HepG2 (cell line): ENCODE data around the gene NOS2. TPM values are rescaled to one million over a fixed set of nuclear protein-coding genes. Genes with fewer than 3 reads are reported as not detected.

Source experiments
- ATAC-seq: fragments of 200-7000 bp; cut with Tn5 transposase; 3 replicates; pipeline ENCODE4 v1.9.1; 2020; ENCODE audit warnings: mild to moderate bottlenecking, moderate library complexity
- BruUV-seq: library from RNA; stranded (reverse); fragments of 400-500 nt; replicated peaks from 2 replicates; lab custom pipeline; 2021; lab: Mats Ljungman, UMichigan
- CTCF ChIA-PET: fragments of 300-600 bp; formaldehyde crosslinking; extraction: SDS; loops from one replicate; lab custom pipeline; 2021; ENCODE audit warnings: low total read pairs, inconsistent platforms, low intra/inter-chr PET ratio; lab: Yijun Ruan, JAX
- POLR2A ChIA-PET: fragments of 350-600 bp; sonication (Branson Sonifier 250); formaldehyde crosslinking; loops from one replicate; lab custom pipeline; 2020; ENCODE audit warnings: antibody characterized with exemption, inconsistent platforms; lab: Yijun Ruan, JAX
- DNase-seq: peaks from one replicate; pipeline ENCODE4 v3.0.0-alpha.2; 2015; ENCODE audit warnings: low spot score
- FAIRE-seq: peaks from 3 replicates; lab custom pipeline; 2011; peaks lifted over from hg19 to GRCh38; lab: Jason Lieb, UNC
- H2AFZ ChIP-seq: one replicate; pipeline ENCODE4 v1.6.1; 2011; ENCODE audit warnings: low read length, inconsistent platforms
- H3K27ac ChIP-seq: fragments of 300-600 bp; 3 replicates; pipeline ENCODE4 v1.8.0; 2011; ENCODE audit warnings: mixed run types, mild to moderate bottlenecking, mixed read lengths, low read length, inconsistent platforms; ENCODE audit not compliant: insufficient read depth; ENCODE audit errors: extremely low read length
- H3K27me3 ChIP-seq, 2 experiments: fragments of 200-600 bp in 1 of 2; 2 replicates in 1 of 2; 3 replicates in 1 of 2; pipeline versions ENCODE4 v1.6.0 to v1.8.0; 2011; ENCODE audit warnings: low read length in 2 of 2, mild to moderate bottlenecking in 2 of 2, moderate library complexity in 2 of 2, inconsistent platforms in 1 of 2; ENCODE audit not compliant: insufficient read depth in 2 of 2, control insufficient read depth in 1 of 2
- H3K36me3 ChIP-seq, 2 experiments: fragments of 200-600 bp in 1 of 2; replicated peaks in 1 of 2; 2 replicates in 1 of 2; 3 replicates in 1 of 2; pipeline versions ENCODE4 v1.5.1 to v1.8.0; 2011; ENCODE audit warnings: low read length in 2 of 2, inconsistent platforms in 1 of 2; ENCODE audit not compliant: insufficient read depth in 2 of 2, control insufficient read depth in 1 of 2
- H3K4me1 ChIP-seq: 2 replicates; pipeline ENCODE4 v1.5.1; 2012; ENCODE audit warnings: low read length, inconsistent platforms; ENCODE audit not compliant: insufficient read depth
- H3K4me2 ChIP-seq: 2 replicates; pipeline ENCODE4 v1.6.0; 2011; ENCODE audit warnings: low read depth, low read length, inconsistent platforms
- H3K4me3 ChIP-seq, 3 experiments: fragments of 200-600 bp in 1 of 3; sonication (generic), shearing (Covaris generic) in 1 of 3; replicated peaks in 1 of 3; 2 replicates each; pipeline ENCODE4 v1.5.1; 2011 to 2016; ENCODE audit warnings: low read length in 3 of 3, inconsistent platforms in 2 of 3, low read depth in 2 of 3, mild to moderate bottlenecking in 2 of 3, control low read depth in 1 of 3, mixed read lengths in 1 of 3; ENCODE audit not compliant: insufficient read depth in 1 of 3
- H3K79me2 ChIP-seq: one replicate; pipeline ENCODE4 v1.6.1; 2011; ENCODE audit warnings: low read length, inconsistent platforms; ENCODE audit not compliant: insufficient read depth
- H3K9ac ChIP-seq: 2 replicates; pipeline ENCODE4 v1.6.0; 2011; ENCODE audit warnings: mild to moderate bottlenecking, low read depth, low read length, inconsistent platforms; ENCODE audit not compliant: insufficient read depth
- H3K9me3 ChIP-seq: 2 replicates; pipeline ENCODE4 v1.5.1; 2012; ENCODE audit warnings: mild to moderate bottlenecking, low read length
- H4K20me1 ChIP-seq: 2 replicates; pipeline ENCODE4 v1.6.0; 2011; ENCODE audit warnings: inconsistent platforms, mild to moderate bottlenecking, low read length, moderate library complexity; ENCODE audit not compliant: insufficient read depth
- ARID2 ChIP-seq: sonication (generic); formaldehyde crosslinking; IDR thresholded peaks from 2 replicates; pipeline ENCODE4 v1.8.1; 2022; ENCODE audit warnings: mild to moderate bottlenecking, missing genetic modification reagents, borderline replicate concordance
- ASH2L ChIP-seq: fragments of 300-600, 200-600 bp; sonication (generic); IDR thresholded peaks from 2 replicates; pipeline ENCODE4 v1.7.0; 2017; ENCODE audit warnings: low read depth, mild to moderate bottlenecking, moderate library complexity, mixed read lengths, low read length; ENCODE audit not compliant: insufficient read length
- BCL6 ChIP-seq: IDR thresholded peaks from 2 replicates; pipeline ENCODE4 v1.6.1; 2016; ENCODE audit warnings: missing genetic modification reagents, missing compliant biosample characterization
- BRD4 ChIP-seq: sonication (generic); formaldehyde crosslinking; IDR thresholded peaks from 2 replicates; pipeline ENCODE4 v1.4.0; 2020; ENCODE audit warnings: missing genetic modification reagents
- CAMTA2 ChIP-seq: sonication (generic); formaldehyde crosslinking; IDR thresholded peaks from 2 replicates; pipeline ENCODE4 v1.4.0; 2020; ENCODE audit warnings: mild to moderate bottlenecking, missing genetic modification reagents, borderline replicate concordance
- CBX2 ChIP-seq, 2 experiments: fragments of 200-600 bp in 1 of 2; sonication (generic); formaldehyde crosslinking in 1 of 2; IDR thresholded peaks; 2 replicates each; pipeline versions ENCODE4 v1.7.0 to v1.8.1; 2018 to 2022; ENCODE audit warnings: low read depth in 2 of 2, low read length in 1 of 2, mild to moderate bottlenecking in 1 of 2, missing genetic modification reagents in 1 of 2
- KDM6A ChIP-seq: IDR thresholded peaks from 2 replicates; pipeline ENCODE4 v1.6.1; 2016; ENCODE audit warnings: low read depth
- POLR2A ChIP-seq, 2 experiments: IDR thresholded peaks; 2 replicates each; pipeline ENCODE4 v1.6.1; 2011; ENCODE audit warnings: low read depth in 2 of 2, low read length in 2 of 2, mild to moderate bottlenecking in 1 of 2, moderate library complexity in 1 of 2; ENCODE audit not compliant: insufficient read depth in 1 of 2
- RBM22 ChIP-seq: fragments of 200-400 bp; formaldehyde crosslinking; optimal IDR thresholded peaks from 2 replicates; pipeline ENCODE3; 2017; ENCODE audit warnings: mild to moderate bottlenecking, low read length, moderate library complexity
- SRSF4 ChIP-seq: fragments of 200-400 bp; formaldehyde crosslinking; IDR thresholded peaks from one replicate; pipeline ENCODE4 v1.6.1; 2018; ENCODE audit warnings: mild to moderate bottlenecking, low read depth, low read length, moderate library complexity; ENCODE audit not compliant: poor library complexity, severe bottlenecking
- U2AF1 ChIP-seq: fragments of 200-400 bp; formaldehyde crosslinking; optimal IDR thresholded peaks from 2 replicates; pipeline ENCODE3; 2017; ENCODE audit warnings: mild to moderate bottlenecking, low read depth, low read length
- ZFP41 ChIP-seq: sonication (generic); formaldehyde crosslinking; IDR thresholded peaks from 2 replicates; pipeline ENCODE4 v1.4.0; 2020; ENCODE audit warnings: mild to moderate bottlenecking, missing genetic modification reagents, borderline replicate concordance
- ZMAT3 ChIP-seq: sonication (generic); formaldehyde crosslinking; conservative IDR thresholded peaks from 2 replicates; pipeline ENCODE4 v1.7.0; 2021; ENCODE audit warnings: missing genetic modification reagents
- ZNF430 ChIP-seq: sonication (generic); formaldehyde crosslinking; IDR thresholded peaks from 2 replicates; pipeline ENCODE4 v1.9.0; 2021; ENCODE audit warnings: mild to moderate bottlenecking, missing genetic modification reagents
- ZNF614 ChIP-seq: IDR thresholded peaks from 2 replicates; pipeline ENCODE4 v1.6.1; 2018; ENCODE audit warnings: missing biosample characterization, missing genetic modification reagents, inconsistent platforms, borderline replicate concordance
- ZNF709 ChIP-seq: sonication (generic); formaldehyde crosslinking; IDR thresholded peaks from 2 replicates; pipeline ENCODE4 v1.5.0; 2020; ENCODE audit warnings: mild to moderate bottlenecking, missing genetic modification reagents
- ZSCAN9 ChIP-seq: IDR thresholded peaks from 2 replicates; pipeline ENCODE4 v1.6.1; 2016; ENCODE audit warnings: borderline replicate concordance
- WGBS: methylation state at CpG from one replicate; pipeline ENCODE4 v1.1.6; 2017; ENCODE audit warnings: low lambda C conversion rate; 5-methylcytosine and 5-hydroxymethylcytosine counted together
- in situ Hi-C: cut with HindIII; loops from 2 replicates; pipeline ENCODE4 v1.10.0; 2017; ENCODE audit warnings: low pct_unique_long_range_greater_than_20kb; ENCODE audit not compliant: extremely low pct_ligation_motif_present
- intact Hi-C: fragments of 100-400 bp; cut with micrococcal nuclease; formaldehyde crosslinking; loops from one replicate; pipeline ENCODE4 v1.10.0; 2022; ENCODE audit not compliant: unreplicated experiment
- polyA plus RNA-seq, 8 experiments: library from polyadenylated mRNA; depleted of rRNA in 3 of 8; stranded (reverse) in 7 of 8; unstranded in 1 of 8; fragments of >200 nt; fragmentation: Illumina TruSeq in 4 of 8; extraction: Trizol in 4 of 8; gene quantifications; 2 replicates each; pipeline versions ENCODE4 v1.2.1 to v1.2.3, GENCODE V29; 2011 to 2016; ENCODE audit warnings: low read depth in 4 of 8, missing spikeins in 1 of 8, mixed read lengths in 1 of 8; ENCODE audit not compliant: insufficient read depth in 1 of 8
- total RNA-seq, 5 experiments: library from RNA; depleted of rRNA; stranded (reverse); fragments of >200 nt; fragmentation: Illumina TruSeq; extraction: Trizol; gene quantifications; 2 replicates each; pipeline ENCODE4 v1.2.3, GENCODE V29; 2016; ENCODE audit warnings: low read depth in 1 of 5
- TF ChIP-seq, protein P1 (sequence below): sonication (generic); formaldehyde crosslinking; IDR thresholded peaks from 2 replicates; pipeline ENCODE4 v1.4.0; 2020; ENCODE audit warnings: mild to moderate bottlenecking, missing genetic modification reagents
- TF ChIP-seq, protein P2 (sequence below): sonication (generic); formaldehyde crosslinking; IDR thresholded peaks from 2 replicates; pipeline ENCODE4 v1.8.1; 2023; ENCODE audit warnings: missing genetic modification reagents, inconsistent platforms, borderline replicate concordance

Gene NOS2
- total and polyA plus RNA-seq, 2 of the 13 experiments (the other 11 are each of a cell fraction or from before 2014, with no cell fraction given), result 0.02 TPM; not detected in 1

DNA sequence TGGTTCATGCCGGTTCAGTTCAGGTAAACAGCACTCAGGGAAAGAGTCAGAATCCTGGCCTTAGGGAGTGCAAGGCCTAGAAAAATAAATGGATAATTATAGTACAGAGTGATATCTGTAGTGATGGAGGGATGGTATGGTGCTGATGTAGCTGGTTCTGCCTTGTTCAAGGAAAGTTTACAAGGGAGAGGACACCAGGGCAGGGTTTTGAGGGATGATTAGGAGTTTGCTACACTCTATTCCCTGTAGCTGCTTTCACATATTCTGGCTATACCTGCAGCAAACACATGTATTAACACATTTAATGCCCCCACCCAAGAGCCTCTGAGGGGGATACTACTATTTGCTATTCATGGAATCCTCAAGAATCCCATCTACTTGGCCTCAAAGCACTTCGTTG lies 1.7 kb upstream of the NOS2 start:
- Histone ChIP-seq H2AFZ (no peak overlapping the region), H3K9me3 (no peaks in the 10 kb centered on the region), H4K20me1 (no peaks in the 10 kb centered on the region)
- CTCF ChIA-PET, result no interaction called here
- no TSS peak for BruUV-seq
- WGBS, result 30% methylated on average over 2 of the region's 2 CpGs
- TF ChIP-seq U2AF1 (no peak), ZSCAN9 (CRISPR knock-in tag) (no peak), SRSF4 (no peak), ARID2 (no peak), CBX2 (IDR thresholded peaks at IDR 0.05; ENCODE audit: low read depth, low read length) (no peak), CBX2 (CRISPR knock-in tag; IDR thresholded peaks at IDR 0.05; ENCODE audit: low read depth) (no peak), RBM22 (no peak), ZFP41 (CRISPR knock-in tag) (no peak), POLR2A (IDR thresholded peaks at IDR 0.05; ENCODE audit: insufficient read depth in 1 of 2, low read depth in 2 of 2, low read length in 2 of 2) (no peak), KDM6A (CRISPR knock-in tag) (no peak), ZNF709 (no peak), ZNF430 (no peak), ZNF614 (CRISPR knock-in tag) (no peak), ASH2L (no peak), ZMAT3 (no peak), BCL6 (no peak), CAMTA2 (no peak), BRD4 (CRISPR knock-in tag) (no peak)
- TF ChIP-seq, protein P1, sequence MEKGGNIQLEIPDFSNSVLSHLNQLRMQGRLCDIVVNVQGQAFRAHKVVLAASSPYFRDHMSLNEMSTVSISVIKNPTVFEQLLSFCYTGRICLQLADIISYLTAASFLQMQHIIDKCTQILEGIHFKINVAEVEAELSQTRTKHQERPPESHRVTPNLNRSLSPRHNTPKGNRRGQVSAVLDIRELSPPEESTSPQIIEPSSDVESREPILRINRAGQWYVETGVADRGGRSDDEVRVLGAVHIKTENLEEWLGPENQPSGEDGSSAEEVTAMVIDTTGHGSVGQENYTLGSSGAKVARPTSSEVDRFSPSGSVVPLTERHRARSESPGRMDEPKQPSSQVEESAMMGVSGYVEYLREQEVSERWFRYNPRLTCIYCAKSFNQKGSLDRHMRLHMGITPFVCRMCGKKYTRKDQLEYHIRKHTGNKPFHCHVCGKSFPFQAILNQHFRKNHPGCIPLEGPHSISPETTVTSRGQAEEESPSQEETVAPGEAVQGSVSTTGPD (CRISPR knock-in tag), result no peak
- TF ChIP-seq, protein P2, sequence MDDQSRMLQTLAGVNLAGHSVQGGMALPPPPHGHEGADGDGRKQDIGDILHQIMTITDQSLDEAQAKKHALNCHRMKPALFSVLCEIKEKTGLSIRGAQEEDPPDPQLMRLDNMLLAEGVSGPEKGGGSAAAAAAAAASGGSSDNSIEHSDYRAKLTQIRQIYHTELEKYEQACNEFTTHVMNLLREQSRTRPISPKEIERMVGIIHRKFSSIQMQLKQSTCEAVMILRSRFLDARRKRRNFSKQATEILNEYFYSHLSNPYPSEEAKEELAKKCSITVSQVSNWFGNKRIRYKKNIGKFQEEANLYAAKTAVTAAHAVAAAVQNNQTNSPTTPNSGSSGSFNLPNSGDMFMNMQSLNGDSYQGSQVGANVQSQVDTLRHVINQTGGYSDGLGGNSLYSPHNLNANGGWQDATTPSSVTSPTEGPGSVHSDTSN (CRISPR knock-in tag), result no peak
- TF ChIP-seq, all 625 proteins: peak for 0
- Histone ChIP-seq H3K4me2 (no peak overlapping the region), H3K27me3 (peaks cover 1 to 4% of the 10 kb centered on the region in 2 experiments; a peak in 1 of 5 replicates), H3K27ac (no peak overlapping the region), H3K9ac (no peak overlapping the region), H3K36me3 (no peaks in the 10 kb centered on the region), H3K79me2 (no peaks in the 10 kb centered on the region), H3K4me3 (no peak overlapping the region), H3K4me1 (peaks cover 27% of the 10 kb centered on the region)
- in situ Hi-C loops, result no loop called here
- intact Hi-C loops, result no loop called here
- DNase-seq (no peak), ATAC-seq (no peak), FAIRE-seq (no peak)
- POLR2A ChIA-PET, result no interaction called here
